A204.1 (cell line): ENCODE data around the gene B4GALT6.

ENCODE experiments used
- FAIRE-seq: peaks from 2 replicates; lab custom pipeline; 2012; peaks lifted over from hg19 to GRCh38; lab: Jason Lieb, UNC

Gene B4GALT6

GRCh38 chr18:31631526-31631925 lies 52.9 kb downstream of the B4GALT6 start:
- no peak for FAIRE-seq

GRCh38 chr18:31630549-31630948 lies 53.8 kb downstream of the B4GALT6 start:
- FAIRE-seq: no peak

GRCh38 chr18:31626409-31626808 lies 58.0 kb downstream of the B4GALT6 start:
- FAIRE-seq: no peak

GRCh38 chr18:31624892-31625640 lies 59.3 kb downstream of the B4GALT6 start:
- no peak for FAIRE-seq

- FAIRE-seq: no peak
Observed at GRCh38 chr18:31619291-31619690, 65.1 kb downstream of the B4GALT6 start.

- no peak for FAIRE-seq
Observed at GRCh38 chr18:31618801-31619200, 65.6 kb downstream of the B4GALT6 start.

GRCh38 chr18:31617031-31617717 lies 67.2 kb downstream of the B4GALT6 start:
- FAIRE-seq: no peak

- FAIRE-seq: no peak
Observed at GRCh38 chr18:31616586-31616985, 67.8 kb downstream of the B4GALT6 start.

- FAIRE-seq: no peak
Observed at GRCh38 chr18:31614044-31614443, 70.3 kb downstream of the B4GALT6 start.

- FAIRE-seq: no peak
Observed at GRCh38 chr18:31612124-31612523, 72.3 kb downstream of the B4GALT6 start.

- no peak for FAIRE-seq
Observed at GRCh38 chr18:31611511-31611910, 72.9 kb downstream of the B4GALT6 start.

- FAIRE-seq: no peak
Observed at GRCh38 chr18:31610286-31611205, 73.8 kb downstream of the B4GALT6 start.

GRCh38 chr18:31609886-31610285 lies 74.5 kb downstream of the B4GALT6 start:
- FAIRE-seq: no peak

- no peak for FAIRE-seq
Observed at GRCh38 chr18:31607384-31607783, 77.0 kb downstream of the B4GALT6 start.

- FAIRE-seq: no peak
Observed at GRCh38 chr18:31606265-31606664, 78.1 kb downstream of the B4GALT6 start.

GRCh38 chr18:31603315-31603714 lies 81.1 kb downstream of the B4GALT6 start:
- FAIRE-seq: no peak

GRCh38 chr18:31598021-31598805 lies 86.2 kb downstream of the B4GALT6 start:
- FAIRE-seq: no peak

GRCh38 chr18:31596081-31596872 lies 88.1 kb downstream of the B4GALT6 start:
- FAIRE-seq: no peak

GRCh38 chr18:31595121-31595771 lies 89.1 kb downstream of the B4GALT6 start:
- no peak for FAIRE-seq

GRCh38 chr18:31592506-31593157 lies 91.7 kb downstream of the B4GALT6 start:
- FAIRE-seq: no peak
